ENCODE data around the gene ANKRD27.
"Not testable (repeated sequence)": the region's sequence is repeated elsewhere in the genome, so short reads cannot be mapped to it uniquely, and the experiment has no call there.

The ANKRD27 gene

GRCh38 chr19:32688311-32688710, 13.3 kb upstream of the ANKRD27 start:
- DNase-seq (ENCODE audit: low read depth in 2 of 2) = no peak

GRCh38 chr19:32687681-32688080, 12.7 kb upstream of the ANKRD27 start:
- DNase-seq (ENCODE audit: low read depth in 2 of 2) = no peak

GRCh38 chr19:32686847-32687475, 12.0 kb upstream of the ANKRD27 start:
- DNase-seq (ENCODE audit: low read depth in 2 of 2) = no peak

- no peak for DNase-seq (ENCODE audit: low read depth in 2 of 2)
Measured at GRCh38 chr19:32682317-32682716, 7.3 kb upstream of the ANKRD27 start.

GRCh38 chr19:32680986-32681385, 6.0 kb upstream of the ANKRD27 start:
- DNase-seq (ENCODE audit: low read depth in 2 of 2) = no peak

GRCh38 chr19:32677657-32678056, 2.7 kb upstream of the ANKRD27 start:
- DNase-seq (ENCODE audit: low read depth in 2 of 2) = no peak

GRCh38 chr19:32676895-32677359, 1.9 kb upstream of the ANKRD27 start:
- DNase-seq (ENCODE audit: low read depth in 2 of 2) = no peak

GRCh38 chr19:32676186-32676894, 1.4 kb upstream of the ANKRD27 start:
- no peak for DNase-seq (ENCODE audit: low read depth in 2 of 2)

GRCh38 chr19:32675720-32676185, 773 bp upstream of the ANKRD27 start, which contains the start of gene RGS9BP:
TSS of gene RGS9BP (plus strand) at chr19:32675848. CDS start at chr19:32676264, 416 bp downstream.
- DNase-seq (ENCODE audit: low read depth in 2 of 2) = peak; percentile 34 to 51

- no peak for DNase-seq (ENCODE audit: low read depth in 2 of 2)
Measured at GRCh38 chr19:32674153-32674930, 638 bp downstream of the ANKRD27 start.

- no peak for DNase-seq (ENCODE audit: low read depth in 2 of 2)
Measured at GRCh38 chr19:32673573-32673972, 1.4 kb downstream of the ANKRD27 start.

- DNase-seq (ENCODE audit: low read depth in 2 of 2) = no peak
Measured at GRCh38 chr19:32672841-32673240, 2.1 kb downstream of the ANKRD27 start.

GRCh38 chr19:32671883-32672593, 2.9 kb downstream of the ANKRD27 start:
- DNase-seq (ENCODE audit: low read depth in 2 of 2) = no peak

- DNase-seq (ENCODE audit: low read depth in 2 of 2) = no peak
Measured at GRCh38 chr19:32669310-32669709, 5.7 kb downstream of the ANKRD27 start.

- DNase-seq (ENCODE audit: low read depth in 2 of 2) = no peak
Measured at GRCh38 chr19:32666084-32666483, 8.9 kb downstream of the ANKRD27 start.

GRCh38 chr19:32662186-32662585, 12.8 kb downstream of the ANKRD27 start:
- DNase-seq (ENCODE audit: low read depth in 2 of 2) = no peak

- no peak for DNase-seq (ENCODE audit: low read depth in 2 of 2)
Measured at GRCh38 chr19:32661318-32661717, 13.7 kb downstream of the ANKRD27 start.

GRCh38 chr19:32658527-32658926, 16.5 kb downstream of the ANKRD27 start:
- DNase-seq (ENCODE audit: low read depth in 2 of 2) = no peak

- no peak for DNase-seq (ENCODE audit: low read depth in 2 of 2)
Measured at GRCh38 chr19:32658075-32658474, 16.9 kb downstream of the ANKRD27 start.

GRCh38 chr19:32656379-32656778, 18.6 kb downstream of the ANKRD27 start:
- not testable (repeated sequence) for DNase-seq (ENCODE audit: low read depth in 2 of 2)

- no peak for DNase-seq (ENCODE audit: low read depth in 2 of 2)
Measured at GRCh38 chr19:32653599-32653915, 21.4 kb downstream of the ANKRD27 start.
